CD4-positive, alpha-beta T cell treated with Interleukin-17A for 4 hours (primary cell): Measurements from ENCODE around the gene GXYLT2.

Experiments used
- DNase-seq: peaks from one replicate; pipeline ENCODE4 v3.0.0-alpha.2; 2020; ENCODE audit warnings: mixed read lengths

The GXYLT2 gene

GRCh38 chr3:72938471-72939265 is 50.8 kb downstream of the GXYLT2 start:
- peak; percentile 30 for DNase-seq

- no peak for DNase-seq
Observed at GRCh38 chr3:72941245-72941644, 53.4 kb downstream of the GXYLT2 start.

- no peak for DNase-seq
Observed at GRCh38 chr3:72942427-72942826, 54.6 kb downstream of the GXYLT2 start.

DNA sequence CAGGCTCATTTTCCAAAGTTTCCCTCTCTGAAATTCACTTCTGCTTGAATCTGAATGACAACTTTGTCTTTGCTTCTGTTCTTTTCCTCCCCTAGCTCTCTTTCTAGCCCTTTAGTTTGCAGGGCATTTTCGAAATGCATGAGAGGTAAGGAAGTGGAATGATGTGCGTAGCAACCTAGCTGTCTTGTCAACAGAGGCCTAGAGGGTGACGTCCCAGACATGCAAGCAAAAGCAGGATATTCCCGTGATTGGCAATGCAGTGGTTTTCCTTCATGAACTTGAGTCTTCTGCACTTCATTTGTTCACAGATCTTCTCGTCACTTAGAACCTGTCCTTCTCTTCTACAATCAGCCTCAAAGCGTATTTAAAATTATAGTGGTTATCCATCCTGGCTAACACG is 56.9 kb downstream of the GXYLT2 start:
- DNase-seq = no peak

- no peak for DNase-seq
Observed at GRCh38 chr3:72947715-72948490, 60.1 kb downstream of the GXYLT2 start.

GRCh38 chr3:72949016-72949415 is 61.2 kb downstream of the GXYLT2 start:
- DNase-seq = no peak

DNA sequence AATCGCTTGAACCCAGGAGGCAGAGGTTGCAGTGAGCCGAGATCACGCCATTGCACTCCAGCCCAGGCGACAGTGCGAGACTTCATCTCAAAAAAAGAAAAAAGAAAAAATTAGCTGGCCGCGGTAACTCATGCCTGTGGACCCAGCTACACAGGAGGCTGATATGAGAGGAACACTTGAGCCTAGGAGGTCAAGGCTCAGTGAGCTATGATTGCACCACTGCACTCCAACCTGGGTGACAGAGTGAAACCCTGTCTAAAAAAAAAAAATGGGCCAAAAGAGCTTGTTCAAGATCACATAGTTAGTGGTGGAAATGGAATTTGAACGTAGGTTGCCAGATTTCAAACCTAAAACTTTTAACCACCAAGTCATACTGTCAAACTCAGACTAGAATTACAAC is 62.5 kb downstream of the GXYLT2 start:
- no peak for DNase-seq

DNA sequence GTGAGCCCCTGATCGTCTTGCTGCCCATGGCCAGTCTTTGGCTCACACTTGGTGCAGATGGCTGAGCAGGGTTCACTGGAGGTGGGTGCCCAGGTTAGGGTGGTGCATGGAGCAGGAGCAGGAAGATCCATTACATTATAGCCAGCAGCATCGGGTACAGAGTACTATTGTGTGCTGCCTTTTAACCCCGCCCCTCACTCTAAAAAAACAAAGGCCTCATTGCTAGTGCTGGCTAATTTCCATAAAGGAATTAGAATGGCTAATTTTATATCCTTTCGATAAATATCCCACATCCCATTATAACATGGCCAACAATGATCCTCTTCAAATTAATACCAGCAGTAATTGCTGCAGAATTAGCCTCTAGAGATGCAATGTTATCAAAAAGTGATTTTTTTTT is 63.0 kb downstream of the GXYLT2 start:
- no peak for DNase-seq

DNA sequence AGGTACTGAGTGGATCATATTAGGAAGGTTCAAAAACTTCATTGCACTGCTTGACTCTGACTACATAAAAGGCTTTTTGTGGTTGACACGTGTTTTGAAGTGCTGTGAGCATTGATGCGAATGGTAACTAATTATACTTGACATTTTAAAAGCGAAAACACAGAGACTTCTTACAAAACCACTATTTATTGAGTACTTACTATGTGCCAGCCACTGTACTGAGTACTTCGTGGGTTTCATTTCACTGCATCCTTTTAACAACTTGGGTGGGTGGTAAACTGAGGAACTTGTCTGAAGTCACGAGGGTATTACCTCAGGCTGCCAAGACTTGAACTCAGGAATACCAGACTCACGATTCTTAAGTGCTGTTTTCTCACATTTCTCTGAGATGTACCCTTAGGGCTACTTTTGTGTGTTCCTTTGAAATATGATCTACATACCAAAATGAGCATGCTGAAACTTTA is 63.4 kb downstream of the GXYLT2 start:
- DNase-seq = no peak

DNA sequence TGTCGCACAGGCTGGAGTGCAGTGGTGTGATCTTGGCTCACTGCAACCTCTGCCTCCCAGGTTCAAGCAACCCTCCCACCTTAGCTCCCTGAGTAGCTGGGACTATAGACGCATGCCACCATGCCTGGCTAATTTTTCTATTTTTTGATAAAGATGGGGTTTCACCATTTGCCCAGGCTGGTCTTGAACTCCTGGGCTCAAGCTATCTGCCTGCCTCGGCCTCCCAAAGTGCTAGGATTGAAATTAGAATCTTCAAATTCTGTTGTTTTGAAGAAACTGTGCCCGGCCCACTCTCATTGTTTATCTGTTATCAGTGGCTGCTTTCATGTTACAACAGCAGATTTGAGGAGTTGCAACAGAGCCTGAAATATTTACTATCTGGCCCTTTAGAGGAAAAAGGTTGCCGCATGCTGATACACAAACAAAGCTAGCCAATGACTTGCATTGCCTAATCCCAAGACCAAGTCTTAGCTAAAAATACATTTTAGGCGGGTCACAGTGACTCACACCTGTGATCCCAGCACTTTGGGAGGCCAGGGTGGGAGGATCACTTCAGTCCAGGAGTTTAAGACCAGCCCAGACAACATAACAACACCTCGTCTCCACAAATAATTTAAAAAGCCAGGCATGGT is 65.6 kb downstream of the GXYLT2 start:
- DNase-seq = no peak

- no peak for DNase-seq
Observed at GRCh38 chr3:72957297-72957696, 69.5 kb downstream of the GXYLT2 start.

DNA sequence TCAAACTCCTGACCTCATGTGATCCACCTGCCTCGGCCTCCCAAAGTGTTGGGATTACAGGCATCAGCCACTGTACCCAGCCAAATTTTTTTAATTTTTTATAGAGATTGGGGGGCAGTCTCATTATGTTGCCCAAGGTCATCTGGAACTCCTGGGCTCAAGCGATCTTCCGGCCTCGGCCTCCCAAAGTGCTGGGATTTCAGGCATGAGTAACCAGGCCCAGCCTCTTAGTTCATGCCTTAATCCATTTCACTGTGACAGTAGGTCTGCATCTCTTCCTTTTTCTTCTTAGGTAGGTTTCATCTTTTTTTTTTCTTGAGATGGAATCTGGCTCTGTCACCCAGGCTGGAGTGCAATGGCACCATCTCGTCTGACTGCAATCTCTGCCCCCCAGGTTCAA is 71.5 kb downstream of the GXYLT2 start:
- no peak for DNase-seq

- DNase-seq = no peak
Observed at GRCh38 chr3:72960812-72961518, 73.1 kb downstream of the GXYLT2 start.

DNA sequence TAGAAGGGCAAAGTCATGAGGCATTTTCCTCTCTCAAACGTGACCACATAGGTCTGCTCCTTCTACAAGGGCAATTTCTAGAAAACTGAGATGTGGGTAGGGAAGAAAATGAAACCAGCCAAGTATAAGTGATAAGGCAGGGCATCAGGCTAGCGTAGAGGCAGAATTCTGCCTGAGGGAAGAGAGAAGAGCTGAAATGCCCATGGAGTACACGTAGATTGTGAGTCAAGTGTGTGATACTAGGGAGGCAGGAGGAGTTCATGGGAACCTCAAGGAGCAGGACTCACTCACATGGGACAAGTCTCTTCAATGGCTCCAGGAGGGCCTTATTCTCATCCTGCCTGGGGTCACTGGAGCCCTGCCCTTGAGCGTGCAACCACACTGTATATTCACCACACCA is 73.9 kb downstream of the GXYLT2 start:
- DNase-seq = no peak

DNA sequence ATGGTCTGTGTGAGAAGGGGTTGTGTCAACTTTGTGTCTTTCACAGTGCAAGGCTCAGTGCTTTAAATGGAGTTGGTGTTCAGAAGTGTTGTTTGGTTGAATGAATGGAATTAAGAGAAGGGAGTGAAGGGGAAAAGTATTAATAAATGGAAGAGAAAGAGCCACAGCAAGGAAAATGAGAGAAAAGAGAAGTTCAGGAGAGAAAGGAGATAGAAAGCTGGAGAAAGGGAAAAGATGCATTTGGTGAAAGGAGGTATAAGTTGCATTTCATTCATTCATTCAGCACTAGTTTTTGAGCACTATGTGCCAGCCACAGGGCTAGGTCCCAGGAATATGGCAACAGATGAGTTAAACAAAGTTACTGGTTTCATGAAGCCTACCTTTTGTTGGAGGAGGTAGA is 74.5 kb downstream of the GXYLT2 start:
- DNase-seq = no peak

DNA sequence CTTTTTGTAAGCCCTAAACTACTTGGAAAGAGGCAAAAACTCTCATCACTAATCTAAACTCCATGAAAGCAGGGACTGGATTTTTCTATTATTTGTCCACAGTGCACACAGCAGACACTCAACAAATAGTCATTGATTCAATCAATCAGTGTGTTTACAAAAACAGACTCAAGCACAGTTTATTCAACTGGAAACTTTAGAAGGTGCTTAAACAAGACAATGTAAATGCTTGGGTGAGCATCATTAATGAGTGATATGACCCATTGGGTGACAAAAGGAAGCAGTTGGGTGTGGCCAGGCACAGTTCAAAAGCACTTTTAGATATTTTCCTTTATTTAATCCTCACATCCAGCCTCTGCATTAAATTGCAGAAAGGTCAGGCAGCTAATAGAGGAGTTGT is 76.8 kb downstream of the GXYLT2 start:
- no peak for DNase-seq

DNA sequence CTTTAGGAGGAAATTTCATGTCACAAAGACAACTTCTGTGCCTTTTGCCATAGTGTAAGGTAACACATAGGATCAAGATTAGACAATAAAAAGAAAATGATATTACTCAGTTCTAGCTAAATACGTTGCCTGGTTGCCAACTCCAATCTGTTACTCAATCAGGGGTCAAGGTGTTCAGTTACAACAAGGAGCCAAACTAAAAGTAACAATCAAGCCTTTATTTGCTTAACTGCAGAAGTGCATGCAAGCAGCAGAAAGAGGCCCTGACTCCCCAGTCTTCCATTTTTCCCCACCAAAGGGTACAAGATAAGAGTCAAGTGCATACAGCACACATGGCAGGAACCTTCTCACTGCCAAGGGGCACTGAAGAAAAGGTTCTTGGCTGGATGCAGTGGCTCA is 80.4 kb downstream of the GXYLT2 start:
- no peak for DNase-seq

DNA sequence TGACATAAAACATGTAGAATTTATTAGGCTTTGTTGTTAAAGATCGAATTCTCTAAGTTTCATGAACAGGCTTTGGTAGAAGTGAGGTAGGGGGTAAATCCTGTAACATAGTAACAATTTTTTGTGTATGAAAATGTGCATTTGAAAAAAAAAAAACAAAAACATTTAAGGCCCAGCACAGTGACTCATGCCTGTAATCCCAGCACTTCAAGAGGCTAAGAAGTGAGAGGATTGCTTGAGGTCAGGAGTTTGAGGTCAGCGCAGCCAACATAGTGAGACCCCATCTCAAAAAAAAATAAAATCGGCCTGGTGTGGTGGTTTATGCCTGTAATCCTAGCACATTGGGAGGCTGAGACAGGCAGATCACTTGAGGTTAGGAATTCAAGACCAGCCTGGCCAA is 81.9 kb downstream of the GXYLT2 start:
- no peak for DNase-seq

GRCh38 chr3:72970942-72971341 is 83.1 kb downstream of the GXYLT2 start:
- DNase-seq = no peak

- DNase-seq = no peak
Observed at GRCh38 chr3:72972706-72973030, 84.8 kb downstream of the GXYLT2 start.

- no peak for DNase-seq
Observed at GRCh38 chr3:72973031-72973723, 85.3 kb downstream of the GXYLT2 start.

DNA sequence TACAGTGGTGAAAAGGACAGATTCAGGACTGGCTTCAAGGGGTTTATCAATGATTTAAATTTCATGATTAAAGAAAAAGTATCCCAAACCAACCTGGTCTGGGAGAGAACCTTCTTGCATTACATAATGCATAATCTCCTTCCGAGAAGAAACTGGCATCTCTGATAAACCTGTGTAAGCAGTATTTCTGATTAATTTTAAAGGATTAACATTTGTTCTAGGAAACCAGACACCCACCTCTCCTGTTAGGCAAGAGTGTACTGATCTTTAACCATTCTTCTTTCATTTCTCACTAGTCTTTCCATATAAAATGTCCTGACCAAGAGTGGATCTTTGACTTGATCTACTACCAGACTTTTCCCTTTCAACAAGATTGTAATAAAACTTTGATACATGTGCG is 85.9 kb downstream of the GXYLT2 start:
- no peak for DNase-seq

DNA sequence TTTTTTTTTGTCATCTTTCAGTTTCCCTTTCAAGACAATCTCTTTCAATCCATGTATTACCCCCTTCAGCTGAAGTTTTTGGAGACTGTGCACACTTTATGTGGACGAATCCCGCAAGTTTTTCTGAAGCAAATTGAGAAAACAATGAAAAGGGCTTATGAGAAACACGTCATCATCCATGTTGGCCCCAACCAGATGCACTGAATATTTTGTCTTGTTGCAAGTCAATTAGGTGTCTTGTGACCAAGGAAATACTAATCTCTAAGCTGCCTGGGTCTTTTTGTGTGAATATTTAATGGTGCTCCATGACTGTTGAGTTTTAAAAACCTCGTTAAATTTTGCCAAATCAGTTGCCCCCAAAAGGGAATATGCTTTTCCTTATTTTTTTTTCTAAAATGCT is 87.1 kb downstream of the GXYLT2 start:
- no peak for DNase-seq
